Loucy (cell line): ENCODE results near the gene PTPRH.

Experiments used
- CTCF ChIP-seq: fragments of 200-600 bp; sonication (generic); conservative IDR thresholded peaks from 2 replicates; pipeline ENCODE4 v1.5.1; 2014; ENCODE audit warnings: mild to moderate bottlenecking, antibody characterized with exemption, low read length
- EZH2phosphoT487 ChIP-seq: fragments of 200-600 bp; IDR thresholded peaks from 2 replicates; pipeline ENCODE4 v1.6.1; 2018; ENCODE audit warnings: antibody characterized with exemption, mild to moderate bottlenecking, moderate library complexity, borderline replicate concordance

- no peak for TF ChIP-seq EZH2phosphoT487
- TF ChIP-seq CTCF, result no peak
Measured at GRCh38 chr19:55199620-55200204, 9.6 kb downstream of the PTPRH start.
